GM12878 (cell line): Measurements from ENCODE around the gene FAM181B. TPM values are rescaled to one million over a fixed set of nuclear protein-coding genes. Genes with fewer than 3 reads are reported as not detected.

Source experiments
- ATAC-seq: fragments of 200-7000 bp; cut with Tn5 transposase; 3 replicates; pipeline ENCODE4 v1.9.1; 2020; ENCODE audit warnings: mild to moderate bottlenecking, moderate library complexity
- Bru-seq: library from RNA; stranded (reverse); fragments of 400-500 nt; gene quantifications from one replicate; lab custom pipeline; 2021; lab: Mats Ljungman, UMichigan
- BruChase-seq, 2 experiments: library from RNA; stranded (reverse); fragments of 400-500 nt; gene quantifications; one replicate each; lab custom pipeline; 2021; lab: Mats Ljungman, UMichigan
- BruUV-seq: library from RNA; stranded (reverse); fragments of 400-500 nt; replicated peaks from 2 replicates; lab custom pipeline; 2021; lab: Mats Ljungman, UMichigan
- CTCF ChIA-PET: fragments of 300-600 bp; sonication (Branson Sonifier 250); formaldehyde crosslinking; extraction: SDS; loops from one replicate; lab custom pipeline; 2021; ENCODE audit warnings: inconsistent platforms; lab: Yijun Ruan, JAX
- POLR2A ChIA-PET: fragments of 350-600 bp; formaldehyde crosslinking; extraction: SDS; loops from one replicate; lab custom pipeline; 2021; ENCODE audit warnings: inconsistent platforms; lab: Charles Lee
- RAD21 ChIA-PET: fragments of 300-600 bp; sonication (Branson Sonifier 250); formaldehyde crosslinking; loops from one replicate; lab custom pipeline; 2023; ENCODE audit warnings: antibody characterized with exemption; ENCODE audit not compliant: unreplicated experiment; lab: Charles Lee
- SMC1A ChIA-PET: fragments of 300-600 bp; sonication (Branson Sonifier 250); formaldehyde crosslinking; loops from one replicate; lab custom pipeline; 2023; ENCODE audit not compliant: unreplicated experiment, uncharacterized antibody; lab: Charles Lee
- DNase-seq: peaks from one replicate; pipeline ENCODE4 v3.0.0-alpha.2; 2011; ENCODE audit warnings: low read depth, low spot score
- FAIRE-seq: peaks from 3 replicates; lab custom pipeline; 2011; peaks lifted over from hg19 to GRCh38; lab: Jason Lieb, UNC
- H2AFZ ChIP-seq: 2 replicates; pipeline ENCODE4 v1.6.0; 2011; ENCODE audit warnings: low read depth, low read length, control low read depth; ENCODE audit not compliant: control insufficient read depth
- H3K27ac ChIP-seq: 2 replicates; pipeline ENCODE4 v1.5.1; 2011; ENCODE audit warnings: control low read depth; ENCODE audit not compliant: control insufficient read depth, insufficient read depth
- H3K27me3 ChIP-seq, 2 experiments: replicated peaks in 1 of 2; 2 replicates each; pipeline versions ENCODE4 v1.6.0 to v1.6.1; 2011; ENCODE audit warnings: low read length in 1 of 2; ENCODE audit not compliant: control insufficient read depth in 2 of 2, insufficient read depth in 2 of 2
- H3K36me3 ChIP-seq, 2 experiments: 2 replicates each; pipeline ENCODE4 v1.5.1; 2011; ENCODE audit warnings: low read length in 1 of 2; ENCODE audit not compliant: control insufficient read depth in 2 of 2, insufficient read depth in 2 of 2
- H3K4me1 ChIP-seq: 2 replicates; pipeline ENCODE4 v1.6.1; 2011; ENCODE audit warnings: mild to moderate bottlenecking, low read length, moderate library complexity, mixed read lengths; ENCODE audit not compliant: control insufficient read depth, insufficient read depth
- H3K4me2 ChIP-seq: 2 replicates; pipeline ENCODE4 v1.6.0; 2011; ENCODE audit warnings: control low read depth; ENCODE audit not compliant: control insufficient read depth, insufficient read depth
- H3K4me3 ChIP-seq: fragments of 200-600 bp; sonication (generic); 2 replicates; pipeline ENCODE4 v1.5.1; 2016
- H3K79me2 ChIP-seq: 2 replicates; pipeline ENCODE4 v1.6.0; 2011; ENCODE audit warnings: low read length; ENCODE audit not compliant: control insufficient read depth, insufficient read depth
- H3K9ac ChIP-seq: 2 replicates; pipeline ENCODE4 v1.8.0; 2011; ENCODE audit warnings: low read length, control low read depth, mixed read lengths; ENCODE audit not compliant: control insufficient read depth, insufficient read depth
- H3K9me3 ChIP-seq: replicated peaks from 3 replicates; pipeline ENCODE4 v1.5.1; 2011; ENCODE audit warnings: mild to moderate bottlenecking, low read length; ENCODE audit not compliant: control insufficient read depth, insufficient read depth
- H4K20me1 ChIP-seq: 2 replicates; pipeline ENCODE4 v1.6.0; 2011; ENCODE audit not compliant: control insufficient read depth, insufficient read depth
- EED ChIP-seq: sonication (generic); IDR thresholded peaks from 2 replicates; pipeline ENCODE4 v1.6.1; 2016; ENCODE audit warnings: antibody characterized with exemption, low read depth
- KLF5 ChIP-seq: fragments of 450-650 bp; IDR thresholded peaks from 2 replicates; pipeline ENCODE4 v1.6.1; 2014; ENCODE audit warnings: mild to moderate bottlenecking; ENCODE audit not compliant: partially characterized antibody
- SUPT20H ChIP-seq: IDR thresholded peaks from 2 replicates; pipeline ENCODE4 v1.6.1; 2011; ENCODE audit warnings: low read depth, mild to moderate bottlenecking, low read length, moderate library complexity, borderline replicate concordance; ENCODE audit not compliant: control insufficient read depth
- SUZ12 ChIP-seq: fragments of 200-600 bp; sonication (generic); IDR thresholded peaks from one replicate; pipeline ENCODE4 v1.6.1; 2018; ENCODE audit warnings: antibody characterized with exemption, mild to moderate bottlenecking; ENCODE audit not compliant: unreplicated experiment
- WGBS: methylation state at CpG from one replicate; pipeline ENCODE4 v1.1.6; 2016; ENCODE audit warnings: low lambda C conversion rate; ENCODE audit not compliant: insufficient replicate concordance, insufficient coverage; ENCODE audit errors: missing lambda C conversion rate; 5-methylcytosine and 5-hydroxymethylcytosine counted together
- in situ Hi-C: fragments of 300-500 bp; cut with MboI; formaldehyde crosslinking; loops from 9 replicates; pipeline ENCODE4 v1.14.3; 2018; ENCODE audit warnings: mixed read lengths
- intact Hi-C: fragments of 100-400 bp; cut with micrococcal nuclease; formaldehyde crosslinking; loops from one replicate; pipeline ENCODE4 v1.14.2; 2022; ENCODE audit not compliant: unreplicated experiment
- long read RNA-seq, 2 experiments: library from polyadenylated mRNA; unstranded; transcript quantifications; one replicate each; pipeline ENCODE4 v2.0.0, GENCODE V29; 2019 to 2020
- polyA minus RNA-seq, 3 experiments: library from RNA; depleted of rRNA, polyadenylated mRNA; stranded (reverse); fragments of >200 nt; gene quantifications; 2 replicates each; pipeline ENCODE4 v1.2.3, GENCODE V29; 2011
- polyA plus RNA-seq, 11 experiments: library from polyadenylated mRNA; depleted of rRNA in 4 of 11; unstranded in 6 of 11; stranded (reverse) in 5 of 11; fragments of >200 nt; fragmentation: Nextera tagmentation in 4 of 11; fragmentation: Illumina TruSeq in 1 of 11; extraction: Ambion mirVana in 4 of 11; extraction: Trizol in 1 of 11; gene quantifications; 1 replicate in 1 of 11; 2 replicates in 10 of 11; pipeline versions ENCODE4 v1.2.1 to v1.2.3, GENCODE V29; 2011 to 2016; ENCODE audit warnings: inconsistent platforms in 2 of 11, missing spikeins in 2 of 11, low read depth in 1 of 11
- total RNA-seq, 4 experiments: library from RNA; depleted of rRNA in 3 of 4; stranded (reverse); fragments of >200 nt in 3 of 4; fragmentation: Illumina TruSeq in 1 of 4; extraction: Trizol in 1 of 4; gene quantifications; 2 replicates each; pipeline versions ENCODE4 v1.2.1 to v1.2.3, GENCODE V29; 2013 to 2021
- TF ChIP-seq, protein P1 (sequence below): IDR thresholded peaks from 2 replicates; pipeline ENCODE4 v1.6.1; 2011; ENCODE audit warnings: borderline replicate concordance, low read depth, mild to moderate bottlenecking, moderate library complexity, mixed read lengths, low read length; ENCODE audit not compliant: insufficient read depth; ENCODE audit errors: extremely low read length
- TF ChIP-seq, protein P2 (sequence below): fragments of 450-650 bp; IDR thresholded peaks from 2 replicates; pipeline ENCODE4 v1.6.1; 2017; ENCODE audit warnings: borderline replicate concordance

FAM181B gene, protein sequence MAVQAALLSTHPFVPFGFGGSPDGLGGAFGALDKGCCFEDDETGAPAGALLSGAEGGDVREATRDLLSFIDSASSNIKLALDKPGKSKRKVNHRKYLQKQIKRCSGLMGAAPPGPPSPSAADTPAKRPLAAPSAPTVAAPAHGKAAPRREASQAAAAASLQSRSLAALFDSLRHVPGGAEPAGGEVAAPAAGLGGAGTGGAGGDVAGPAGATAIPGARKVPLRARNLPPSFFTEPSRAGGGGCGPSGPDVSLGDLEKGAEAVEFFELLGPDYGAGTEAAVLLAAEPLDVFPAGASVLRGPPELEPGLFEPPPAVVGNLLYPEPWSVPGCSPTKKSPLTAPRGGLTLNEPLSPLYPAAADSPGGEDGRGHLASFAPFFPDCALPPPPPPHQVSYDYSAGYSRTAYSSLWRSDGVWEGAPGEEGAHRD
- total RNA-seq (2013; cell fraction: nucleolus; rRNA removed), result not detected in 2 replicates
- total RNA-seq (2014; rRNA removed), result not detected in 2 replicates
- not detected in 2 replicates for total RNA-seq (2014; rRNA removed; fragmentation: Illumina TruSeq; extraction: Trizol)
- not detected in 2 replicates for total RNA-seq (2021)
- polyA plus RNA-seq (2011; ENCODE audit: low read depth), result not detected
- not detected in 2 replicates for polyA plus RNA-seq (2011; rRNA removed)
- polyA plus RNA-seq (2011; cell fraction: cytosol; rRNA removed), result not detected in 2 replicates
- polyA plus RNA-seq (2011; cell fraction: nucleus; rRNA removed), result not detected in 2 replicates
- polyA plus RNA-seq (2012), result not detected in 2 replicates
- not detected in 2 replicates for polyA plus RNA-seq (2014; fragmentation: Illumina TruSeq; extraction: Trizol)
- not detected for polyA plus RNA-seq (2014; fragmentation: Nextera tagmentation; extraction: Ambion mirVana)
- not detected in 2 replicates for polyA plus RNA-seq (2014; rRNA removed)
- not detected for polyA plus RNA-seq (2016; fragmentation: Nextera tagmentation; extraction: Ambion mirVana)
- polyA minus RNA-seq (2011; rRNA and poly(A)+ RNA removed), result not detected in 2 replicates
- not detected in 2 replicates for polyA minus RNA-seq (2011; cell fraction: cytosol; rRNA and poly(A)+ RNA removed)
- not detected in 2 replicates for polyA minus RNA-seq (2011; cell fraction: nucleus; rRNA and poly(A)+ RNA removed)
- Bru-seq, nascent RNA, result not detected
- not detected for BruChase-seq, experiment 1, labeled RNA remaining after a 6-hour chase
- not detected for BruChase-seq, experiment 2, labeled RNA remaining after a 2-hour chase
- long read RNA-seq, experiment 1, result 0 reads
- long read RNA-seq, experiment 2, result 0 reads

DNA sequence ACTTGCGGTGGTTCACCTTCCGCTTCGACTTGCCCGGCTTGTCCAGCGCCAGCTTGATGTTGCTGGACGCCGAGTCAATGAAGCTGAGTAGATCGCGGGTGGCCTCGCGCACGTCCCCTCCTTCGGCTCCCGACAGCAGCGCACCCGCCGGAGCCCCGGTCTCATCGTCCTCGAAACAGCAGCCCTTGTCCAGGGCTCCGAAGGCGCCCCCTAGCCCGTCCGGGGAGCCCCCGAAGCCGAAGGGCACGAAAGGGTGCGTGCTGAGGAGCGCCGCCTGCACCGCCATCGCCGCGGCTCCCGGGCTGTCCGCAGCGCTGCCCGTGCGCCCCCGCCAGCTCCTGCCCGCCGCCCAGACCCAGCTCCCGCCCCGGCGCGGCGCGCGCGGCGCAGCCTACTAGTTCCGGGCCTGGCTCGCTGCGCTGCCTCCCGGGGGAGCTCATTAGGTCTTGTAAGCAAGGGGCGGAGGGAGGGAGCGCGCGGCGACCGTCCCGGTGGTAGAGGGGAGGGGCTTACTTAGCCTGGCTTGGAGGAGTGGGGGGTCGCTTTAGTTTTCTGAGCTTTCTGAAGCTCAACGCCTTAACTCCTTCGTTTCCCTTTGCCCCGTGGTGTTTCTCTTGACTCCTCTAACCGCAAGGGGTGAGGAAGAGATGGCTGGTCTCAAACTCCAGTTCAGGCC is at the start of gene FAM181B:
Gene FAM181B, minus strand, starts transcription at position 421 of the 676 bp plus-strand sequence. Its CDS starts 135 bp downstream, at position 286.
- Histone ChIP-seq H3K4me2 (peak within 1 kb of the TSS; percentile 30), H3K9ac (no peak within 1 kb of the TSS), H3K79me2 (no peaks in the 10 kb centered on the region), H4K20me1 (no peaks in the 10 kb centered on the region), H3K27ac (no peak within 1 kb of the TSS), H3K4me1 (no peaks in the 10 kb centered on the region), H3K36me3 (no peaks in the 10 kb centered on the region), H3K4me3 (no peak within 1 kb of the TSS), H3K9me3 (no peaks in the 10 kb centered on the region; the same call in 1 of the 3 replicates), H3K27me3 (peaks cover 12 to 15% of the 10 kb centered on the region in 2 experiments), H2AFZ (no peak within 1 kb of the TSS)
- intact Hi-C loops (no loop called here), in situ Hi-C loops (no loop called here)
- BruUV-seq, result no TSS peak
- POLR2A ChIA-PET, result no interaction called here
- FAIRE-seq (no peak), ATAC-seq (no peak), DNase-seq (no peak)
- TF ChIP-seq EED, result no peak
- TF ChIP-seq SUPT20H, result no peak
- TF ChIP-seq, protein P1, sequence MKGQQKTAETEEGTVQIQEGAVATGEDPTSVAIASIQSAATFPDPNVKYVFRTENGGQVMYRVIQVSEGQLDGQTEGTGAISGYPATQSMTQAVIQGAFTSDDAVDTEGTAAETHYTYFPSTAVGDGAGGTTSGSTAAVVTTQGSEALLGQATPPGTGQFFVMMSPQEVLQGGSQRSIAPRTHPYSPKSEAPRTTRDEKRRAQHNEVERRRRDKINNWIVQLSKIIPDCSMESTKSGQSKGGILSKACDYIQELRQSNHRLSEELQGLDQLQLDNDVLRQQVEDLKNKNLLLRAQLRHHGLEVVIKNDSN, result no peak
- TF ChIP-seq SUZ12, result peak; percentile 98
- TF ChIP-seq KLF5, result no peak
- TF ChIP-seq, protein P2, sequence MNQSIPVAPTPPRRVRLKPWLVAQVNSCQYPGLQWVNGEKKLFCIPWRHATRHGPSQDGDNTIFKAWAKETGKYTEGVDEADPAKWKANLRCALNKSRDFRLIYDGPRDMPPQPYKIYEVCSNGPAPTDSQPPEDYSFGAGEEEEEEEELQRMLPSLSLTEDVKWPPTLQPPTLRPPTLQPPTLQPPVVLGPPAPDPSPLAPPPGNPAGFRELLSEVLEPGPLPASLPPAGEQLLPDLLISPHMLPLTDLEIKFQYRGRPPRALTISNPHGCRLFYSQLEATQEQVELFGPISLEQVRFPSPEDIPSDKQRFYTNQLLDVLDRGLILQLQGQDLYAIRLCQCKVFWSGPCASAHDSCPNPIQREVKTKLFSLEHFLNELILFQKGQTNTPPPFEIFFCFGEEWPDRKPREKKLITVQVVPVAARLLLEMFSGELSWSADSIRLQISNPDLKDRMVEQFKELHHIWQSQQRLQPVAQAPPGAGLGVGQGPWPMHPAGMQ, result no peak
- 39% methylated on average over 56 of the region's 67 CpGs for WGBS
- RAD21 ChIA-PET, result no interaction called here
- SMC1A ChIA-PET, result no interaction called here
- CTCF ChIA-PET, result interaction anchor here (1.4 kb wide), 1 partner anchor 14 kb away, joined by 3 read pairs; no protein-coding TSS in a partner anchor
